GM23248 (cell line): ENCODE results near the gene CHRNG. TPM values are rescaled to one million over a fixed set of nuclear protein-coding genes. Genes with fewer than 3 reads are reported as not detected.

ENCODE experiments used
- DNase-seq: peaks from one replicate; pipeline ENCODE4 v3.0.0-alpha.2; 2015
- H2AFZ ChIP-seq: fragments of 200-600 bp; sonication (generic); 2 replicates; pipeline ENCODE4 v1.6.1; 2016; ENCODE audit warnings: antibody characterized with exemption
- H3F3A ChIP-seq: fragments of 200-600 bp; sonication (generic); 2 replicates; pipeline ENCODE4 v1.6.1; 2016; ENCODE audit warnings: mild to moderate bottlenecking, antibody characterized with exemption, mixed run types; ENCODE audit not compliant: insufficient read depth
- H3K27ac ChIP-seq: fragments of 200-600 bp; sonication (generic); 2 replicates; pipeline ENCODE4 v1.5.1; 2016; ENCODE audit warnings: mild to moderate bottlenecking
- H3K27me3 ChIP-seq: fragments of 200-600 bp; sonication (generic); replicated peaks from 2 replicates; pipeline ENCODE4 v1.6.1; 2016; ENCODE audit warnings: mild to moderate bottlenecking; ENCODE audit not compliant: insufficient read depth
- H3K36me3 ChIP-seq: fragments of 200-600 bp; sonication (generic); 2 replicates; pipeline ENCODE4 v1.6.1; 2016; ENCODE audit warnings: low read depth, mild to moderate bottlenecking
- H3K4me1 ChIP-seq: fragments of 200-600 bp; sonication (generic); 2 replicates; pipeline ENCODE4 v1.6.1; 2016; ENCODE audit warnings: mild to moderate bottlenecking; ENCODE audit not compliant: insufficient read depth
- H3K4me2 ChIP-seq: fragments of 200-600 bp; sonication (generic); one replicate; pipeline ENCODE4 v1.6.1; 2016; ENCODE audit warnings: mild to moderate bottlenecking; ENCODE audit not compliant: unreplicated experiment
- H3K4me3 ChIP-seq: fragments of 200-600 bp; sonication (generic); 2 replicates; pipeline ENCODE4 v1.5.1; 2016; ENCODE audit warnings: mild to moderate bottlenecking
- H3K79me2 ChIP-seq: fragments of 200-600 bp; sonication (generic); 2 replicates; pipeline ENCODE4 v1.6.1; 2016; ENCODE audit warnings: mild to moderate bottlenecking; ENCODE audit not compliant: insufficient read depth
- H3K9ac ChIP-seq: fragments of 200-600 bp; sonication (generic); 2 replicates; pipeline ENCODE4 v1.6.1; 2016; ENCODE audit warnings: mild to moderate bottlenecking
- H3K9me2 ChIP-seq: fragments of 200-600 bp; sonication (generic); 2 replicates; pipeline ENCODE4 v1.6.1; 2016; ENCODE audit warnings: mixed run types, mild to moderate bottlenecking, moderate library complexity; ENCODE audit not compliant: insufficient read depth
- H3K9me3 ChIP-seq: fragments of 200-600 bp; sonication (generic); one replicate; pipeline ENCODE4 v1.6.1; 2017; ENCODE audit warnings: low read depth
- H4K20me1 ChIP-seq: fragments of 200-600 bp; sonication (generic); 2 replicates; pipeline ENCODE4 v1.6.0; 2016; ENCODE audit not compliant: insufficient read depth
- EZH2 ChIP-seq: fragments of 200-600 bp; sonication (generic); IDR thresholded peaks from 2 replicates; pipeline ENCODE4 v1.6.1; 2018; ENCODE audit warnings: antibody characterized with exemption, mild to moderate bottlenecking; ENCODE audit not compliant: insufficient read depth, poor library complexity, severe bottlenecking
- EZH2phosphoT487 ChIP-seq: fragments of 200-600 bp; sonication (generic); IDR thresholded peaks from 2 replicates; pipeline ENCODE4 v1.6.1; 2018; ENCODE audit warnings: antibody characterized with exemption, moderate library complexity, mild to moderate bottlenecking, low read depth; ENCODE audit not compliant: insufficient read depth
- WGBS, 2 experiments: methylation state at CpG; one replicate each; pipeline ENCODE4 v1.1.6; 2015 to 2017; ENCODE audit warnings: low lambda C conversion rate in 2 of 2, low coverage in 1 of 2; ENCODE audit errors: missing lambda C conversion rate in 2 of 2; 5-methylcytosine and 5-hydroxymethylcytosine counted together
- in situ Hi-C: fragments of 300-500 bp; cut with MboI; formaldehyde crosslinking; loops from 2 replicates; pipeline ENCODE4 v1.15.0; 2020
- polyA plus RNA-seq: library from polyadenylated mRNA; unstranded; fragments of >200 nt; fragmentation: Nextera tagmentation; extraction: Ambion mirVana; gene quantifications from 2 replicates; pipeline ENCODE4 v1.2.1, GENCODE V29; 2016
- total RNA-seq: library from RNA; depleted of rRNA; stranded (reverse); fragments of >200 nt; shearing (Covaris generic); gene quantifications from 2 replicates; pipeline ENCODE4 v1.2.3, GENCODE V29; 2014

CHRNG gene
- total and polyA plus RNA-seq, 2 experiments from 2014 or later = not detected

DNA sequence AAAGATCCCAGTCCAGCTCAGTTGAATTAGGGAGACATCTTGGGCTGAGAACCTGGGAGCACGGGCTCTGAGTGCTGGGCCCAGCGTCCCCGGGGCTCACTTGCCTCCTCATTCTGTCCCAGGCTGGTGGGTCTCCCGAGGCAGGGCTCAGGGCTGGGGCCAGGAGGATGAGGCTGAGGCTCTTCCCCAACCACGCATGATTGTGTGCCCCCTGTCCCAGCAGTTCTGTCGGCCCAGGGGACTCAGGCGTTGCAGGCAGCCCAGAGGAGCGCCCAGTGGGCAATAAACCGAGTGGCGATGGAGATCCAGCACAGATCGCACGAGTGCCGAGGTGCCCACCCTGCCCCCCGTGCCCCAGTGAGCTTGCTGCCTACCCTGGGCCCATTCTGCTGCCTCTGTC is 18.4 kb upstream of the CHRNG start:
- H3K9ac ChIP-seq = no peak overlapping the region
- no peak for DNase-seq
- H3F3A ChIP-seq = no peaks in the 10 kb centered on the region
- no peaks in the 10 kb centered on the region for H3K4me1 ChIP-seq
- no peaks in the 10 kb centered on the region for H3K9me2 ChIP-seq
- no peak overlapping the region for H3K4me3 ChIP-seq
- no peaks in the 10 kb centered on the region for H3K9me3 ChIP-seq
- no peak for TF ChIP-seq EZH2
- TF ChIP-seq EZH2phosphoT487 = no peak
- H3K27me3 ChIP-seq = peaks cover 58% of the 10 kb centered on the region
- in situ Hi-C loops = no loop called here
- H2AFZ ChIP-seq = no peak overlapping the region
- WGBS, 2 experiments = 71 to 72% methylated on average over 14 of the region's 14 CpGs
- no peak overlapping the region for H3K27ac ChIP-seq
- no peaks in the 10 kb centered on the region for H4K20me1 ChIP-seq
- no peak overlapping the region for H3K4me2 ChIP-seq
- H3K79me2 ChIP-seq = no peaks in the 10 kb centered on the region
- no peaks in the 10 kb centered on the region for H3K36me3 ChIP-seq

DNA sequence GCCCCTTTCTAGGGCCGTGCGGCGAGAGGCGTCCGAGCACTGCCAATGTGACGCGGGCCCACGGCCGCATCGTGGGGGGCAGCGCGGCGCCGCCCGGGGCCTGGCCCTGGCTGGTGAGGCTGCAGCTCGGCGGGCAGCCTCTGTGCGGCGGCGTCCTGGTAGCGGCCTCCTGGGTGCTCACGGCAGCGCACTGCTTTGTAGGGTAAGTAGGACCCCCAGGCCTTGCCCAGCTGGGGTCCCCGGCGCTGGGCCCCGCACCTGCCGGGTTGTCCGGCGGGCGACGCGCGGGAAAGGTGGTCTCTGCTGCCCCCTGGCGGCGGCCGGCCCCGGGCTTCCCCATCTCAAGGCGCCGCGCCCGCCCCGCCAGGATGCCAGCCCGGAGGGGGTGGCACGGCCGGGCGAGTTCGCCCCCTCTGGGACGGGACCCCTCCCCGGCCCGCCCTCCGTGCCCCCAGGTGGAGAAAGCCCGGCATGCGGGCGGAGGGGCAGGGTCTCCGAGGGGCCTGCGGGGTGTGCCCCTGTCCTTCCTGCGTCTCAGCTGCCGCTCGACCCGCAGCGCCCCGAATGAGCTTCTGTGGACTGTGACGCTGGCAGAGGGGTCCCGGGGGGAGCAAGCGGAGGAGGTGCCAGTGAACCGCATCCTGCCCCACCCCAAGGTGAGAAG is 17.4 kb upstream of the CHRNG start:
- Histone ChIP-seq H3K4me3 (no peak overlapping the region), H4K20me1 (no peaks in the 10 kb centered on the region), H3K4me1 (no peaks in the 10 kb centered on the region), H3K4me2 (no peak overlapping the region), H3K27me3 (peaks cover 58% of the 10 kb centered on the region), H3F3A (no peaks in the 10 kb centered on the region), H3K27ac (no peak overlapping the region), H3K9ac (no peak overlapping the region), H3K9me3 (no peaks in the 10 kb centered on the region), H3K9me2 (no peaks in the 10 kb centered on the region), H3K79me2 (no peaks in the 10 kb centered on the region), H3K36me3 (no peaks in the 10 kb centered on the region), H2AFZ (no peak overlapping the region)
- in situ Hi-C loops = no loop called here
- TF ChIP-seq EZH2phosphoT487 = no peak
- no peak for TF ChIP-seq EZH2
- DNase-seq = peak; percentile 56
- 6 to 11% methylated on average over 28 to 42 of the region's 66 CpGs for WGBS, 2 experiments

DNA sequence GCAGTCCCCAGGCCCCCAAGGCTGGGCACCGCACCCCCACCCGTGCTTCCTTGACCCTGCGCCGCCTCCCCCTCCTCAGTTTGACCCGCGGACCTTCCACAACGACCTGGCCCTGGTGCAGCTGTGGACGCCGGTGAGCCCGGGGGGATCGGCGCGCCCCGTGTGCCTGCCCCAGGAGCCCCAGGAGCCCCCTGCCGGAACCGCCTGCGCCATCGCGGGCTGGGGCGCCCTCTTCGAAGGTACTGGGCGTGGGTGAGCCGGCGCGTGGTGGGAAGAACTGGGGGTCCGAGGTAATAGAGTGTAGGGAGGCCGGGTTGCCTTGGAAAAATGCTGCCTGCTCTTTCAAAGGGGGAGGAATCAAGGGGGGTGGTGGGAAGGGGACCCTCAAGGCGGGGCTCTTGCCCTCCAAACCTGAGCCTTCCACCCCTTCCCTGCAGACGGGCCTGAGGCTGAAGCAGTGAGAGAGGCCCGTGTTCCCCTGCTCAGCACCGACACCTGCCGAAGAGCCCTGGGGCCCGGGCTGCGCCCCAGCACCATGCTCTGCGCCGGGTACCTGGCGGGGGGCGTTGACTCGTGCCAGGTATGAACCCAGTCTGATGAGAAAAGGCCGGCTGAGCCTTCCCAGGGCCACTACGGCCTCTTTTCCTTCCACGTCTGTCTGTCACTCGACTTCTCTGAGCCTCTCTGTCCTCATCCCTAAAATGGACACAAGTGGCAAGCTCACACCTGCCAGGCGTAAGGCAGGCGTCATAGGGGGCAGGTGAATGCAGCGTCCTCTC is 16.7 kb upstream of the CHRNG start:
- Histone ChIP-seq H3K4me1 (no peaks in the 10 kb centered on the region), H3K36me3 (no peaks in the 10 kb centered on the region), H3K27ac (no peak overlapping the region), H3K4me3 (no peak overlapping the region), H3K9me2 (no peaks in the 10 kb centered on the region), H3K9ac (no peak overlapping the region), H3K27me3 (peaks cover 55% of the 10 kb centered on the region), H2AFZ (no peak overlapping the region), H3K4me2 (no peak overlapping the region), H3F3A (no peaks in the 10 kb centered on the region), H4K20me1 (no peaks in the 10 kb centered on the region), H3K79me2 (no peaks in the 10 kb centered on the region), H3K9me3 (no peaks in the 10 kb centered on the region)
- in situ Hi-C loops = no loop called here
- no peak for TF ChIP-seq EZH2
- no peak for TF ChIP-seq EZH2phosphoT487
- 9 to 10% methylated on average over 42 to 45 of the region's 46 CpGs for WGBS, 2 experiments
- DNase-seq = no peak

DNA sequence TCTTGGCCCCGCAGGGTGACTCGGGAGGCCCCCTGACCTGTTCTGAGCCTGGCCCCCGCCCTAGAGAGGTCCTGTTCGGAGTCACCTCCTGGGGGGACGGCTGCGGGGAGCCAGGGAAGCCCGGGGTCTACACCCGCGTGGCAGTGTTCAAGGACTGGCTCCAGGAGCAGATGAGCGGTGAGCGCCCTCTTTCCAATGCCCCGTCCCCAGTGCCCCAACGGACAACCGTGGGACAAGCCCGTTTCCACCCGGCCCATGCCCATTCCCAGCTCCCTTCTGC is 16.1 kb upstream of the CHRNG start:
- no peak overlapping the region for H3K27ac ChIP-seq
- no peaks in the 10 kb centered on the region for H3K79me2 ChIP-seq
- DNase-seq = no peak
- in situ Hi-C loops = no loop called here
- no peak overlapping the region for H3K4me2 ChIP-seq
- peaks cover 49% of the 10 kb centered on the region for H3K27me3 ChIP-seq
- WGBS, 2 experiments = 12 to 18% methylated on average over 10 to 16 of the region's 16 CpGs
- no peaks in the 10 kb centered on the region for H3K9me3 ChIP-seq
- no peaks in the 10 kb centered on the region for H3K36me3 ChIP-seq
- no peak overlapping the region for H3K9ac ChIP-seq
- no peak overlapping the region for H2AFZ ChIP-seq
- H3K4me3 ChIP-seq = no peak overlapping the region
- no peaks in the 10 kb centered on the region for H3F3A ChIP-seq
- H3K9me2 ChIP-seq = no peaks in the 10 kb centered on the region
- H4K20me1 ChIP-seq = no peaks in the 10 kb centered on the region
- no peak for TF ChIP-seq EZH2
- TF ChIP-seq EZH2phosphoT487 = no peak
- no peaks in the 10 kb centered on the region for H3K4me1 ChIP-seq
